GM12891 (cell line): ENCODE measurements around the gene PON1.

ENCODE experiments used
- DNase-seq: peaks from one replicate; pipeline ENCODE4 v3.0.0; 2011; ENCODE audit warnings: low spot score; ENCODE audit not compliant: insufficient read length
- FAIRE-seq: peaks from 2 replicates; lab custom pipeline; 2011; peaks lifted over from hg19 to GRCh38; lab: Jason Lieb, UNC
- PAX5 ChIP-seq: IDR thresholded peaks from 2 replicates; pipeline ENCODE4 v1.6.1; 2011; ENCODE audit warnings: low read length, moderate library complexity, mild to moderate bottlenecking; ENCODE audit not compliant: insufficient read depth, severe bottlenecking
- POLR2A ChIP-seq: IDR thresholded peaks from 2 replicates; pipeline ENCODE4 v1.6.1; 2011; ENCODE audit warnings: low read depth, low read length, control low read depth
- POLR2AphosphoS5 ChIP-seq: IDR thresholded peaks from 2 replicates; pipeline ENCODE4 v1.6.1; 2011; ENCODE audit warnings: low read depth, low read length, control low read depth
- POU2F2 ChIP-seq: IDR thresholded peaks from 2 replicates; pipeline ENCODE4 v1.6.1; 2011; ENCODE audit warnings: low read depth, mild to moderate bottlenecking, control low read depth, low read length, moderate library complexity
- SPI1 ChIP-seq: IDR thresholded peaks from 2 replicates; pipeline ENCODE4 v1.6.1; 2011; ENCODE audit warnings: low read depth, low read length, control low read depth
- TAF1 ChIP-seq: IDR thresholded peaks from 2 replicates; pipeline ENCODE4 v1.6.1; 2011; ENCODE audit warnings: low read depth, low read length, control low read depth

The PON1 gene

DNA sequence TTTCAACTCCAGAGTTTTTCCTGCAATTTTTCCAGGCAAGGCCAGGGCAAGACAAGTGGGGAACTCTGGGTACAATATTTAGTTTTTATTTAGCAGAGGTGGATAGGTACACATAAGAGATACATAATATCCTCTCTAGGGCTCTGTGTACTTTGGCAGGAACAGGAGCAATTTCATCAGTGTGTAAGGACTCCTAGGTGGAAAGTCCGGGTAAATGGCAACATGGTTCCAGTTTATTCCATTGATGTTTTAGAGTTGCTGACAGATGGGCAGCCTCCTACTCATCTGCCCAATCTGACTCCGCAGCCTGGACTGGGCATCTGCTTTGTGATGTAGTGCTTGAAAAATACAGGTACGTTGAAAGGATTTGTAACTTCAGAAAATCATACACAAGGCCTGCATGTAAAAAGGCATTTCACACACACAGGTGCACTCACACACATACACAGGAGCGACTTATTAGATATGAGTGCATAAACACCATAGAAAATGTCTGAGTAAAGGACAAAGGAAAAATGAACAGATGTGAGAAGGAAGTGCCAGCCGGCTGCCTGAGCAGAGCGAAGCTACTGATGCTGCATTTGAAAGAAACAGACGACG is 5.7 kb downstream of the PON1 start:
- FAIRE-seq (no peak), DNase-seq (no peak)
- TF ChIP-seq PAX5 (no peak), TAF1 (no peak), POLR2A (no peak)

DNA sequence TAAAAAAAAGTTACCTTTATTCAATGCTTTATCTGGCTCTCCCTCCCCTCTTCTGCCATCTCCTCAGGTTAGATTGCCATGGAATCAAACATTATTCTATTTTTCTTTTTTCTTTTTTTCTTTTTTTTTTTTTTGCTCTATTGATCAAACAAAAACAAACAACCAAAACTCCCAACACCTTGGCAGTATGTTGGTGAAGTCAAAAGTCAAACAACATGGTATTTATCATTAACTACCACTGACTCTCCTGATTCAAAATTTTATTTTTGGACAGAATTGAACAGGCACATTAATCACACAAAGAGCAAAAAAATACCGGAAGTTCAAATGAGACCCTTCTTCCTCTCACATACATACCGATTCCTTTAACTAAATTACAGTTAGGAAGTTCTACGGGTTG is 6.4 kb downstream of the PON1 start:
- DNase-seq = no peak
- TF ChIP-seq POLR2AphosphoS5 = no peak
- no peak for TF ChIP-seq POLR2A
- no peak for TF ChIP-seq POU2F2
- no peak for TF ChIP-seq PAX5
- TF ChIP-seq SPI1 = no peak
- TF ChIP-seq TAF1 = no peak
- no peak for FAIRE-seq

DNA sequence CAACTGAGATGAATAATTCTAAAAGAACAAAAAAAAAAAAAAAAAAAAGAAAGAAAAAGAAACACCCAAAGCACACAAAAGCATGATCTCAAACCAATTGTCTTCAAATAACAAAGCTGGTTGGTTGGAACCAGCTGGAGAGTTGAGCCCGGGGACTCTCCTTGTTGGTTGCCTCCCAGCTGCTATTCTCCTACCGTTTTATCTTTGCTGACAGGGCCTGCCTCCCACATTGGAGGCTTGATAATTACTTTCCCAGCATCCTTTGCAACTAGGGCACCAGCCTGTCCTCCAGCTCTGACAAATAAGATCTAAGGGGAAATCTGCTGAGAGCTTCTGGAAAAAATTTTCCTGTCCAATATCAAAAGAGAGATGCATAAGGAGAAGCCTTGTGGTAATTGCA is 6.8 kb downstream of the PON1 start:
- no peak for DNase-seq

DNA sequence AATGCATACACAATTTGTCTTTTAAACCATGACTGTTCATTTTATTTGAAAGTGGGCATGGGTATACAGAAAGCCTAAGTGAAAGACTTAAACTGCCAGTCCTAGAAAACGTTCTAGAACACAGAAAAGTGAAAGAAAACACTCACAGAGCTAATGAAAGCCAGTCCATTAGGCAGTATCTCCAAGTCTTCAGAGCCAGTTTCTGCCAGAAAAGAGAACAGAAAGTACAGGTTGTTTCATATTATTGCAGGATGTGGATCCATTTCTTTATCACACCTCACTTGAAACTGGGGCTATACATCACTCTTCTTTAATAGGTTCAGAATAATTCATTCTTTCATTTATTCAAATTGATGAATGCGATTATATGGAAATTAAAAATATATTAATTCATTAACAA is 7.7 kb downstream of the PON1 start:
- no peak for DNase-seq
- no peak for FAIRE-seq
- TF ChIP-seq SPI1 = peak; percentile 82
- TF ChIP-seq POLR2AphosphoS5 = no peak

More for the DNA sequence above, 6.8 kb downstream of the PON1 start:
- TF ChIP-seq TAF1 = no peak
- TF ChIP-seq PAX5 = no peak
- no peak for TF ChIP-seq POU2F2
- no peak for TF ChIP-seq POLR2A
- no peak for TF ChIP-seq SPI1
- TF ChIP-seq POLR2AphosphoS5 = no peak
- no peak for FAIRE-seq

DNA sequence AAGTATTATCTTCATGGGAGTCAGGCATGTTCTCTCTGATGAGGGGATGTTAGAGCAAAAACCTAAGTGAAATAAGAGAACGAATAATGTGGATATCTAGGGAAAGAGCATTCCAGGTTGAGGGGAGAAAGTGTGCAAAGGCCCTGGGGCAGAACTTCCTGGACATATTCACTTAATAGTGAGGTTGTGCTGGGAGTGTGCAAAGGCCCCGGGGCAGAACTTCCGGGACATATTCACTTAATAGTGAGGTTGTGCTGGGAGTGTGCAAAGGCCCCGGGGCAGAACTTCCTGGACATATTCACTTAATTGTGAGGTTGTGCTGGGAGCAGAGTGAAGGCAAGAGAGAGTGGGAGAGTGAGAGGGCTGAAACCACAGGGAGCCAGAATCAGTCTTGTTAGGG is 11.8 kb downstream of the PON1 start:
- FAIRE-seq (no peak), DNase-seq (no peak)
- no peak for TF ChIP-seq TAF1
- no peak for TF ChIP-seq POLR2A
- no peak for TF ChIP-seq POU2F2
- no peak for TF ChIP-seq SPI1
- TF ChIP-seq POLR2AphosphoS5 = no peak
- no peak for TF ChIP-seq PAX5

DNA sequence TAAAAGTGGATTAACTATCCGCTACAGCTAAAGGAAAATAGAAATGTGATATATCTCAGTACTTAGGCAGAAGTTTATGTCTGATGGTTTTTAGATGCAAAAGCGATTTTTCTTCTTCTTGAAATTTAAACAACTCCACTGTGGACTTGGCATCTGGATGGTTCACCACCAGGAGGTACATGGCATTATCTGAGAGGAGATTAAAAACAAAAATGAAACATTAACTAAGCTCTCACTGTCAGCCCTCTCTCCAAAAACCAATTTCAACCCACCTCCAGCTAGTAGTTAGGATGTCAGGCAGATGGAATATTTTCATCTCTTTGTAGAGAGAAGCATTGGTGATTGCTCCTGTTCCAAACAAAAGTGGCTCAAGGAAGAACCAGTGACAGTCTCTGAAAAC is 12.9 kb downstream of the PON1 start:
- FAIRE-seq (no peak), DNase-seq (no peak)
- TF ChIP-seq PAX5 = no peak
- TF ChIP-seq TAF1 = no peak
- no peak for TF ChIP-seq POLR2A
- no peak for TF ChIP-seq POU2F2
- no peak for TF ChIP-seq POLR2AphosphoS5
- TF ChIP-seq SPI1 = no peak

DNA sequence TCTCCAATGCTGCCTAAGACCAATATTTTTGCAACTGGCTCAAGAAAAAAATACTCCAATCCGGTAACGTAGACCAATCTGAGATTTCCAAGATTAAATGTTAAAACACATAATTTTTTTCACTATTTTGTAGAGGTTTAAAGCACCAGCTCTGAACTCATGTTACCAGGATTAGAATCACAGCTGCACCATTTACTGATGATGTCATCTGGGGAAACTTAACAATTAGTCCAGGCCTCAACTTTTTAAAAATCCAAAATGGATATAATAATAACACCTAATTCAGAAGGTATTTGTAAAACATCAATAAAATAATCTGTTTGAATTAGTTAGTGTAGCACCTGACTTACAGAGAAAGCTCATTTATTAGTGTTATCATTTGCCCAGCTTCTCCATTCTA is 14.4 kb downstream of the PON1 start:
- no peak for DNase-seq
- TF ChIP-seq POU2F2 = no peak
- TF ChIP-seq SPI1 = no peak
- TF ChIP-seq PAX5 = no peak
- no peak for TF ChIP-seq POLR2A
- TF ChIP-seq POLR2AphosphoS5 = no peak
- TF ChIP-seq TAF1 = no peak
- FAIRE-seq = no peak

DNA sequence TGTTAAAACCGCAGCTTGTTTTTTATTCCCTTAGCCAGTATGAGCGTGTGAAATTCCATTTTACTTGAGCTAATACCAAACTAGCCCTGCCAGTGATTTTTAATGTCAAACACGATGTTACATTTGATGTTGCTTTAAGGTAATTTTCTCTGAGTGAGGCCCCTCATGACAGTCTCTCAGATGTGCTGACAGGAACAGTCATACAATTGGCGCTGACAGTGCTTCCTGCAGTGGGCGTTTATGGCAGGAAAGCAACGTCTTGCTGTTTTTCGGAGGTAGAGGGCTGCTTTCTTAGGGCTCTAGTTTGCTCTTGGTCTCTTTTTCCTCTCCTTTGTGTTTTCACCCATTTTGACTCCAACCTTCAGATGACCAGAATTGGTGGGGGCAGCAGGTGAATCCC is 19.3 kb downstream of the PON1 start:
- FAIRE-seq (no peak), DNase-seq (no peak)
- TF ChIP-seq TAF1 = no peak
- TF ChIP-seq PAX5 = no peak
- no peak for TF ChIP-seq POU2F2
- TF ChIP-seq POLR2A = no peak
- no peak for TF ChIP-seq SPI1
- no peak for TF ChIP-seq POLR2AphosphoS5

DNA sequence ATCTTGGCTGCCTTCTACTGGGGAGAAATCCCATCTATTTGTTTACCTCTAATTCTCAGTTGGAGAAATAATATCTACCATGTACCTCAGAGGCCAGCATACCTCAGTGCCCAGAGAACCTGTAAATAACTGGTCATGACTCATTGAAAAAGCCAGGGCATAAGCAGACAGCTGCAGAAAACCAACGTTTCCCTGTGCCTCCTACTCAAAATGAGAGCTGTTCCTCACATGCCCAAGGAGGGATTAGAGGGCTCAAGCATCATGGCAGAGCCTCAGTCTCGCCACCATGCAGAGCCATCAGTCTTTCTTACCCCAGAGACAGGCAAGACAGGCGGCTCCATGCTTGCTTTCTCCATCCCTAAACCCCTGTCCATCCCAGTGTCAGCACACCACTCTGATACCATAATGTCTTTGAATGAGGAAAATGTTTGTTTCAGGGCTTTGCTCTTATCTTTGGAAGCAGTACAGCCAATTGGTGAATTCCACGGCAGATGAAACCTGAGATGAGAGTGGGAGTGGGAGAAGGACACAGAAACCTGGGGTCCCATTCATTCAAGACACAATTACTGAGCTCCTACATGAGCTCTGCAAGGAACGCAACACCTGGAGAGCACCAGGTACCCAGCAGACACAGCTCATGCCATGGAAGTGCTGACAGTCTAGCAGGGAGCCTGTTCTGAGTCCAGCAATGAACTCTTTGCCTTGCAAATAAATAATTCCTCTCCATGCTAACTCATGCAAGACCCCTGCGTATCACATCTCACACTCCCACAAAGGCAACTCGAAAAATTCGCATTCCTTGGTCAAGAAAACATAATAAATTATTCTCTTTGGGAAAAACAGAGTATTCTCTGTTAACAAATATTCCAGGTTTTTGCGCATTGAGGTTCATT is 21.1 kb downstream of the PON1 start:
- no peak for FAIRE-seq
- TF ChIP-seq SPI1 (no peak), POLR2AphosphoS5 (no peak), POLR2A (no peak), TAF1 (no peak), PAX5 (no peak), POU2F2 (no peak)
- no peak for DNase-seq

DNA sequence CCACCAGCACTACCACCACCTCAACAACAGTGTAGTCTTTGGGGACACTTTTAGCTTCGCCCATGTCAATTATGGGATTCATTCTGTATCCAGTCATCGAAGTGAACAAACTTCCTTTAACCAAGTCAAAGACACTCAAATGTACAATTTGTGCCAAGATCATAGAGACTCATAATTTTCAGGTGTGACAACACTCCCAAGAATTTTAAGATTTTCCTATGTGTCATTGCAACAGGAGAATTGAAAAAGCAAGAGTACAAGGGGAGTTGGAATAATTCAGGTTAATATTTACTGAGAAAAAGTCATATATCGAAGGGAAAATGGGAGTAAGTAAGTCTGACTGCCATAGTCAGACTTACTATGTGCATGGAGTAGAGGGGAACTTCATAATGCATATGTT is 26.2 kb downstream of the PON1 start:
- no peak for TF ChIP-seq TAF1
- DNase-seq = no peak
- FAIRE-seq = no peak
